WTC11 (cell line): ENCODE data around the gene NRN1L. TPM values are rescaled to one million over a fixed set of nuclear protein-coding genes. Genes with fewer than 3 reads are reported as not detected.
"Not testable (repeated sequence)": the region's sequence is repeated elsewhere in the genome, so short reads cannot be mapped to it uniquely, and the experiment has no call there.

Experiments used
- ATAC-seq: fragments of 200-7000 bp; cut with Tn5 transposase; 2 replicates; pipeline ENCODE4 v1.10.0; 2021; ENCODE audit warnings: mild to moderate bottlenecking, moderate library complexity
- CTCF ChIA-PET: fragments of 300-600 bp; sonication (Branson Sonifier 250); formaldehyde crosslinking; loops from one replicate; lab custom pipeline; 2021; ENCODE audit warnings: antibody characterized with exemption; lab: Charles Lee
- POLR2A ChIA-PET: fragments of 350-600 bp; sonication (Branson Sonifier 250); formaldehyde crosslinking; loops from one replicate; lab custom pipeline; 2021; ENCODE audit warnings: antibody characterized with exemption; lab: Charles Lee
- DNase-seq: peaks from one replicate; pipeline ENCODE4 v3.0.0; 2021; ENCODE audit warnings: low spot score
- H3K27ac Mint-ChIP-seq: 2 replicates; pipeline ENCODE4 v1.8.0; 2021; ENCODE audit warnings: mixed read lengths
- H3K27me3 Mint-ChIP-seq: 2 replicates; pipeline ENCODE4 v1.8.0; 2021; ENCODE audit warnings: low read depth, mild to moderate bottlenecking, moderate library complexity, mixed read lengths
- H3K36me3 Mint-ChIP-seq: 2 replicates; pipeline ENCODE4 v1.8.0; 2021; ENCODE audit warnings: mixed read lengths
- H3K4me1 Mint-ChIP-seq: 2 replicates; pipeline ENCODE4 v1.8.0; 2022; ENCODE audit warnings: mixed read lengths
- H3K4me3 Mint-ChIP-seq: 2 replicates; pipeline ENCODE4 v1.8.0; 2021; ENCODE audit warnings: mild to moderate bottlenecking, moderate library complexity, mixed read lengths
- H3K9me3 Mint-ChIP-seq: 2 replicates; pipeline ENCODE4 v1.8.0; 2021; ENCODE audit warnings: mixed read lengths
- CBFB ChIP-seq: sonication (generic); formaldehyde crosslinking; IDR thresholded peaks from 2 replicates; pipeline ENCODE4 v1.8.1; 2022; ENCODE audit warnings: mild to moderate bottlenecking, low read depth, missing genetic modification reagents
- CREM ChIP-seq: sonication (generic); formaldehyde crosslinking; IDR thresholded peaks from 2 replicates; pipeline ENCODE4 v1.8.1; 2022; ENCODE audit warnings: mild to moderate bottlenecking, missing genetic modification reagents, moderate library complexity
- ELF4 ChIP-seq: sonication (generic); formaldehyde crosslinking; IDR thresholded peaks from 2 replicates; pipeline ENCODE4 v1.8.1; 2022; ENCODE audit warnings: low read depth, mild to moderate bottlenecking, moderate library complexity, missing genetic modification reagents
- ETV6 ChIP-seq: sonication (generic); formaldehyde crosslinking; IDR thresholded peaks from 2 replicates; pipeline ENCODE4 v1.8.1; 2022; ENCODE audit warnings: mild to moderate bottlenecking, missing genetic modification reagents
- GABPB1 ChIP-seq: sonication (generic); formaldehyde crosslinking; IDR thresholded peaks from 2 replicates; pipeline ENCODE4 v1.8.1; 2023; ENCODE audit warnings: mild to moderate bottlenecking, missing genetic modification reagents
- GTF2I ChIP-seq: fragments of 250-450 bp; sonication (Bioruptor Pico); conservative IDR thresholded peaks from 2 replicates; pipeline ENCODE4 v1.4.0; 2021; ENCODE audit warnings: mild to moderate bottlenecking
- JUN ChIP-seq: sonication (generic); formaldehyde crosslinking; IDR thresholded peaks from 2 replicates; pipeline ENCODE4 v1.8.0; 2023; ENCODE audit warnings: mild to moderate bottlenecking, missing genetic modification reagents
- NFATC4 ChIP-seq: fragments of 250-450 bp; sonication (Bioruptor Pico); IDR thresholded peaks from 2 replicates; pipeline ENCODE4 v1.9.0; 2021; ENCODE audit warnings: mild to moderate bottlenecking
- NR2C2 ChIP-seq: sonication (generic); formaldehyde crosslinking; IDR thresholded peaks from 2 replicates; pipeline ENCODE4 v1.8.0; 2022; ENCODE audit warnings: mild to moderate bottlenecking, missing genetic modification reagents
- RELA ChIP-seq: sonication (generic); formaldehyde crosslinking; IDR thresholded peaks from 2 replicates; pipeline ENCODE4 v1.8.1; 2022; ENCODE audit warnings: missing genetic modification reagents, mild to moderate bottlenecking, borderline replicate concordance
- SOX15 ChIP-seq: fragments of 250-450 bp; sonication (Bioruptor Pico); IDR thresholded peaks from 2 replicates; pipeline ENCODE4 v1.9.0; 2021; ENCODE audit warnings: mild to moderate bottlenecking
- TP53 ChIP-seq: sonication (generic); formaldehyde crosslinking; IDR thresholded peaks from 2 replicates; pipeline ENCODE4 v1.8.1; 2023; ENCODE audit warnings: mild to moderate bottlenecking, missing genetic modification reagents
- ZNF281 ChIP-seq: sonication (generic); formaldehyde crosslinking; IDR thresholded peaks from 2 replicates; pipeline ENCODE4 v1.8.0; 2023; ENCODE audit warnings: mild to moderate bottlenecking, missing genetic modification reagents
- ZNF416 ChIP-seq: fragments of 250-450 bp; sonication (Bioruptor Pico); IDR thresholded peaks from 2 replicates; pipeline ENCODE4 v1.9.0; 2021; ENCODE audit warnings: mild to moderate bottlenecking, inconsistent platforms
- ZNF671 ChIP-seq: fragments of 250-450 bp; sonication (Bioruptor Pico); IDR thresholded peaks from 2 replicates; pipeline ENCODE4 v1.8.0; 2021; ENCODE audit warnings: mild to moderate bottlenecking
- total RNA-seq: library from RNA; stranded (reverse); gene quantifications from 3 replicates; pipeline ENCODE4 v1.2.3, GENCODE V29; 2021
- TF ChIP-seq, protein P1 (sequence below): sonication (generic); formaldehyde crosslinking; IDR thresholded peaks from 2 replicates; pipeline ENCODE4 v1.8.1; 2023; ENCODE audit warnings: mild to moderate bottlenecking, missing genetic modification reagents
- TF ChIP-seq, protein P2 (sequence below): sonication (generic); formaldehyde crosslinking; IDR thresholded peaks from 2 replicates; pipeline ENCODE4 v1.8.1; 2022; ENCODE audit warnings: mild to moderate bottlenecking, missing genetic modification reagents, moderate library complexity, borderline replicate concordance

The NRN1L gene
- total RNA-seq, 1 experiment from 2014 or later, result 12.4 TPM

DNA sequence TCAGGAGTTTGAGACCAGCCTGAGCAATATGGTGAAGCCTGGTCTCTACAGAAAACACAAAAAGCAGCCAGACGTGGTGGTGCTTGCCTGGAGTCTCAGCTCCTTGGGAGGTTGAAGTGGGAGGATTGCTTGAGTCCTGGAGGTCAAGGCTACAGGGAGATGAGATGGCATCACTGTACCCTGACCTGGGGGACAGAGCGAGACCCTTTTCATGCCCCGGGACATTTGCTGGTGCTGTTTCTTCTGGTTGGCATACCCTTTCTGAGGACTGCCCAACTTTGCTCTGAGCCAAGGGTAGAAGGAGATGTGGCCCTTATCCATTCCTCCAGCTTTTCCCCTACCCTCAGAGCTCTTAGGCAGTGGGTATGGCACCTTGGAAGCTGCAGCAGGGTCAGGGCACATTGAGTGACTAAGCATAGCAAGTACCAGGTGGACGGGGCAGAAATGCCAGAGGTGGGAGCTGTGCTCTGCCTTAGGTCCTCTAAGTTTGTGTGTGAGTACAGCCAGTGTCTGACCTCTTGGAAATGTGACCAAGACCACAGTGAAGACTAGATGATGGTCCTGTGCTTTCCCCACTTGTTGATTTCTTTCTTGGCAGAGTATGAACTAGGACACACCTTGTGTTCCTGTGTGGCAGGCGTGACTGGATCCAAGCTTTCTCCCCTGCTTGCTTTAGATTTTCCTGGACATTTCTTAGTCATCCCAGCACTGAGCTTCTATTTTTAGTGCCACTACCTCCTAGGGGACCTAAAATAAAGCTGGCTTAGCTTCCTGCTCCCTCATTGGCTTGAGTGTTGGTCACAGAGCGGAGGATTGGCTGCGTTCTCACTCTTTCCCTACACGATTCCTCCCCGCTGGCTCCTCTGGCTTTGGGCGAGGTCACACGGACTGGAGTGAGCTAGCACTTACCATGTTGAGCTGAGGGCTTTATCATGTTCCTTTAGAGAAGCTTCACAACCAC, 21.8 kb upstream of the NRN1L start:
- H3K27ac Mint-ChIP-seq, result peak overlapping the region; percentile 55
- no peak overlapping the region for H3K4me3 Mint-ChIP-seq
- TF ChIP-seq GTF2I (CRISPR knock-in tag) (no peak), ETV6 (CRISPR knock-in tag) (no peak), ZNF416 (CRISPR knock-in tag) (no peak), CREM (CRISPR knock-in tag) (no peak), GABPB1 (CRISPR knock-in tag) (no peak), RELA (CRISPR knock-in tag) (no peak), CBFB (CRISPR knock-in tag) (no peak), NR2C2 (CRISPR knock-in tag) (no peak), ZNF281 (CRISPR knock-in tag) (no peak), NFATC4 (no peak), ZNF671 (no peak)
- TF ChIP-seq, protein P1, sequence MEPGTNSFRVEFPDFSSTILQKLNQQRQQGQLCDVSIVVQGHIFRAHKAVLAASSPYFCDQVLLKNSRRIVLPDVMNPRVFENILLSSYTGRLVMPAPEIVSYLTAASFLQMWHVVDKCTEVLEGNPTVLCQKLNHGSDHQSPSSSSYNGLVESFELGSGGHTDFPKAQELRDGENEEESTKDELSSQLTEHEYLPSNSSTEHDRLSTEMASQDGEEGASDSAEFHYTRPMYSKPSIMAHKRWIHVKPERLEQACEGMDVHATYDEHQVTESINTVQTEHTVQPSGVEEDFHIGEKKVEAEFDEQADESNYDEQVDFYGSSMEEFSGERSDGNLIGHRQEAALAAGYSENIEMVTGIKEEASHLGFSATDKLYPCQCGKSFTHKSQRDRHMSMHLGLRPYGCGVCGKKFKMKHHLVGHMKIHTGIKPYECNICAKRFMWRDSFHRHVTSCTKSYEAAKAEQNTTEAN (CRISPR knock-in tag), result no peak
- peaks cover 9% of the 10 kb centered on the region for H3K4me1 Mint-ChIP-seq
- H3K9me3 Mint-ChIP-seq, result no peaks in the 10 kb centered on the region
- POLR2A ChIA-PET, result no interaction called here
- CTCF ChIA-PET, result interaction anchor here (0.6 to 2.7 kb wide), 8 partner anchors 19 to 190 kb away, joined by 3 to 15 read pairs (median 8); partner anchors contain the start of genes GFOD2 and NRN1L
- ATAC-seq, result peak; percentile 28
- DNase-seq, result no peak
- no peaks in the 10 kb centered on the region for H3K27me3 Mint-ChIP-seq
- peaks cover 40% of the 10 kb centered on the region for H3K36me3 Mint-ChIP-seq

DNA sequence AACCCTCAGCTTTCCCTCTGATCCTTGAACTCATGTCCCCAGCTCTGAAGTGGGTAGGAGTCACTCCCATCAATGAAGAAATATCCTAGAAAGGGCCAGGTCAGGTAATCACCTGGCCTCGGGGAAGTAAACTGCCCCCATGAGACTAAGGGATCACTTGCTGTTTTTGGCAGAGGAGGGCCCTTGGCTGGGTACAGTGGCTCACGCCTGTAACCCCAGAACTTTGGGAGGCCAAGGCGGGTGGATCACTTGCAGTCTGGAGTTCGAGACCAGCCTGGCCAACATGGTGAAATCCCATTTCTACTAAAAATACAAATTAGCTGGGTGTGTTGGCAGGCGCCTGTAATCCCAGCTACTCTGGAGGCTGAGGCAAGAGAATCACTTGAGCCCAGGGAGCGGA, 20.6 kb upstream of the NRN1L start:
- DNase-seq, ATAC-seq, H3K4me1 Mint-ChIP-seq, H3K4me3 Mint-ChIP-seq, H3K9me3 Mint-ChIP-seq, H3K27me3 Mint-ChIP-seq, POLR2A ChIA-PET, H3K27ac Mint-ChIP-seq: not testable (repeated sequence)
- H3K36me3 Mint-ChIP-seq, result peaks cover 41% of the 10 kb centered on the region
- CTCF ChIA-PET, result interaction anchor here (0.6 to 2.6 kb wide), 5 partner anchors 20 to 50 kb away, joined by 3 to 15 read pairs (median 9); partner anchors contain the start of gene NRN1L

DNA sequence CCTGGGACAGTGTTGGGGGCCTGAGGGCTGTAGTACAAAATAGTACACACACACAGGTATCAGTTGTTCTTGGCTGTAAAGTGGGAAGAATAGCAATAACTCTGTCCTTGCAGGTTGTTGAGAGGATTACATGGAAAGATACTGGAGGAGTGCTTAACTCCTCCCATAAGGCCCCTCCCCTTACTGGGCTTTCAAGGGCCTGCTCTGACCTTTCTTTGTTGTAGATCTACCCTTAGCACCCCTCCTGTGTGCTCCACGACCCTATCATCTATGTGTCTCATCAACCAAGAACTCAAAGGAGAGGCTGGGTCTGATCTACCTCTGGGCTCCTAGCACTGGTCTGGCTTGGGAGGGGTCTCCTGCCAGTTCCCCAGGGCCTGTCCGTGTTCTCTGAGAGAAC, 20.1 kb upstream of the NRN1L start:
- TF ChIP-seq, protein P2, sequence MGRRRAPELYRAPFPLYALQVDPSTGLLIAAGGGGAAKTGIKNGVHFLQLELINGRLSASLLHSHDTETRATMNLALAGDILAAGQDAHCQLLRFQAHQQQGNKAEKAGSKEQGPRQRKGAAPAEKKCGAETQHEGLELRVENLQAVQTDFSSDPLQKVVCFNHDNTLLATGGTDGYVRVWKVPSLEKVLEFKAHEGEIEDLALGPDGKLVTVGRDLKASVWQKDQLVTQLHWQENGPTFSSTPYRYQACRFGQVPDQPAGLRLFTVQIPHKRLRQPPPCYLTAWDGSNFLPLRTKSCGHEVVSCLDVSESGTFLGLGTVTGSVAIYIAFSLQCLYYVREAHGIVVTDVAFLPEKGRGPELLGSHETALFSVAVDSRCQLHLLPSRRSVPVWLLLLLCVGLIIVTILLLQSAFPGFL (CRISPR knock-in tag), result no peak
- TF ChIP-seq ELF4 (CRISPR knock-in tag), result no peak
- TF ChIP-seq TP53 (CRISPR knock-in tag), result no peak
- no peak for TF ChIP-seq CREM (CRISPR knock-in tag)
- TF ChIP-seq JUN (CRISPR knock-in tag), result no peak
- TF ChIP-seq ZNF281 (CRISPR knock-in tag), result no peak
- TF ChIP-seq SOX15 (CRISPR knock-in tag), result no peak
- TF ChIP-seq, protein P1 (CRISPR knock-in tag), result no peak
- Mint-ChIP-seq H3K4me1 (peaks cover 4% of the 10 kb centered on the region; the same call in 1 of the 2 replicates), H3K27ac (peak overlapping the region; percentile 89), H3K4me3 (no peak overlapping the region), H3K27me3 (no peaks in the 10 kb centered on the region), H3K9me3 (no peaks in the 10 kb centered on the region), H3K36me3 (peaks cover 41% of the 10 kb centered on the region)
- ATAC-seq, result no peak
- ChIA-PET CTCF (interaction anchor here (1.0 to 3.0 kb wide), 10 partner anchors 20 to 201 kb away, joined by 3 to 56 read pairs (median 8); partner anchors contain the start of genes NRN1L, RANBP10 and TSNAXIP1), POLR2A (no interaction called here)
- no peak for DNase-seq
